ENCODE measurements around the gene C4orf50. TPM values are rescaled to one million over a fixed set of nuclear protein-coding genes. Genes with fewer than 3 reads are reported as not detected.

C4orf50 gene
- total and polyA plus RNA-seq, 10 of the 15 experiments (the other 5 are each of a cell fraction or from before 2014, with no cell fraction given), result 0.04 to 0.09 (median 0.05) TPM; not detected in 3

GRCh38 chr4:5991405-5991804, 26.8 kb downstream of the C4orf50 start:
- no peak overlapping the region for H3K27ac ChIP-seq (ENCODE audit: control insufficient read depth, insufficient read depth)
- TF ChIP-seq FOXK2 (IDR thresholded peaks at IDR 0.05) (no peak), ZSCAN29 (IDR thresholded peaks at IDR 0.05) (no peak), YY1 (IDR thresholded peaks at IDR 0.05; ENCODE audit: low read depth, low read length) (no peak), CTCF (IDR thresholded peaks at IDR 0.05 in 2 of 3, conservative IDR thresholded peaks at IDR 0.05 in 1 of 3; ENCODE audit: control insufficient read depth in 2 of 3, extremely low read depth in 1 of 3, insufficient read depth in 1 of 3, low read depth in 3 of 3, low read length in 3 of 3) (no peak), IKZF1 (conservative IDR thresholded peaks at IDR 0.05) (no peak), MEF2B (IDR thresholded peaks at IDR 0.05; ENCODE audit: partially characterized antibody, poor library complexity, severe bottlenecking) (no peak), GATAD2B (conservative IDR thresholded peaks at IDR 0.05; ENCODE audit: low read depth) (no peak), JUND (IDR thresholded peaks at IDR 0.05; ENCODE audit: low read depth, low read length) (no peak), ZBED1 (IDR thresholded peaks at IDR 0.05; ENCODE audit: borderline replicate concordance) (no peak)
- no peak overlapping the region for H3K4me3 ChIP-seq
- H3K4me2 ChIP-seq (ENCODE audit: control insufficient read depth, insufficient read depth), result no peak overlapping the region
- intact Hi-C loops (cut with micrococcal nuclease; ENCODE audit: unreplicated experiment) (no loop called here), in situ Hi-C loops (cut with MboI) (no loop called here)
- ChIA-PET POLR2A (no interaction called here), RAD21 (ENCODE audit: unreplicated experiment) (no interaction called here), CTCF (no interaction called here), SMC1A (ENCODE audit: uncharacterized antibody, unreplicated experiment) (no interaction called here)
- ATAC-seq (no peak), FAIRE-seq (no peak), DNase-seq (ENCODE audit: low read depth, low spot score) (no peak)
- no peak overlapping the region for H3K9ac ChIP-seq (ENCODE audit: control insufficient read depth, insufficient read depth, low read length)
- BruUV-seq (replicated peaks), result no TSS peak
- H2AFZ ChIP-seq (ENCODE audit: control insufficient read depth, low read depth, low read length), result no peak overlapping the region
- H4K20me1 ChIP-seq (ENCODE audit: control insufficient read depth, insufficient read depth), result no peaks in the 10 kb centered on the region
- H3K36me3 ChIP-seq (ENCODE audit: control insufficient read depth in 2 of 2, insufficient read depth in 2 of 2, low read length in 1 of 2), result no peaks in the 10 kb centered on the region
- no peaks in the 10 kb centered on the region for H3K9me3 ChIP-seq (replicated peaks; ENCODE audit: control insufficient read depth, insufficient read depth, low read length)
- peaks cover 0 to 2% of the 10 kb centered on the region in 2 experiments; a peak in 2 of 4 replicates for H3K27me3 ChIP-seq (replicated peaks in 1 of 2; ENCODE audit: control insufficient read depth in 2 of 2, insufficient read depth in 2 of 2, low read length in 1 of 2)
- H3K79me2 ChIP-seq (ENCODE audit: control insufficient read depth, insufficient read depth, low read length), result no peaks in the 10 kb centered on the region
- WGBS (ENCODE audit: insufficient coverage, insufficient replicate concordance, low lambda C conversion rate, missing lambda C conversion rate), result 0% methylated on average over 1 of the region's 1 CpG
- peaks cover 10% of the 10 kb centered on the region for H3K4me1 ChIP-seq (ENCODE audit: control insufficient read depth, insufficient read depth, low read length)

Measured in GM12878 (cell line).